A673 (cell line): ENCODE results near the gene MRPL24. TPM values are rescaled to one million over a fixed set of nuclear protein-coding genes. Genes with fewer than 3 reads are reported as not detected.

Source experiments
- BruUV-seq: library from RNA; stranded (reverse); fragments of 400-500 nt; replicated peaks from 2 replicates; lab custom pipeline; 2021; lab: Mats Ljungman, UMichigan
- CTCF ChIA-PET: fragments of 300-600 bp; sonication (Branson Sonifier 250); formaldehyde crosslinking; loops from one replicate; lab custom pipeline; 2022; ENCODE audit warnings: antibody characterized with exemption; lab: Charles Lee
- POLR2A ChIA-PET: fragments of 300-600 bp; sonication (Branson Sonifier 250); formaldehyde crosslinking; loops from one replicate; lab custom pipeline; 2022; ENCODE audit warnings: antibody characterized with exemption; ENCODE audit not compliant: low non-redundant PET; lab: Charles Lee
- DNase-seq: peaks from one replicate; pipeline ENCODE4 v3.0.0-alpha.2; 2015; ENCODE audit warnings: low spot score
- H3K27ac ChIP-seq: fragments of 200-600 bp; sonication (generic); 2 replicates; pipeline ENCODE4 v1.5.1; 2016; ENCODE audit warnings: mixed run types, low read depth, mild to moderate bottlenecking, mixed read lengths, antibody characterized with exemption, low read length; ENCODE audit not compliant: poor library complexity, severe bottlenecking
- H3K27me3 ChIP-seq: fragments of 200-600 bp; sonication (generic); replicated peaks from 2 replicates; pipeline ENCODE4 v1.6.1; 2017; ENCODE audit warnings: mixed run types, low read depth, mild to moderate bottlenecking, mixed read lengths, antibody characterized with exemption, low read length; ENCODE audit not compliant: insufficient read depth, poor library complexity
- H3K36me3 ChIP-seq: fragments of 200-600 bp; sonication (generic); 2 replicates; pipeline ENCODE4 v1.6.1; 2016; ENCODE audit warnings: mixed run types, mild to moderate bottlenecking, mixed read lengths, antibody characterized with exemption, low read length; ENCODE audit not compliant: insufficient read depth, poor library complexity, severe bottlenecking
- H3K4me1 ChIP-seq: fragments of 200-600 bp; sonication (generic); 2 replicates; pipeline ENCODE4 v1.6.1; 2017; ENCODE audit warnings: mixed run types, mild to moderate bottlenecking, mixed read lengths, antibody characterized with exemption, low read length; ENCODE audit not compliant: insufficient read depth, poor library complexity, severe bottlenecking
- H3K4me3 ChIP-seq: fragments of 200-600 bp; sonication (generic); 2 replicates; pipeline ENCODE4 v1.5.1; 2016; ENCODE audit warnings: low read depth, mixed run types, mild to moderate bottlenecking, mixed read lengths, low read length; ENCODE audit not compliant: poor library complexity, severe bottlenecking
- H3K9me3 ChIP-seq: fragments of 200-600 bp; sonication (generic); 2 replicates; pipeline ENCODE4 v1.6.1; 2016; ENCODE audit warnings: mixed run types, low read depth, mild to moderate bottlenecking, mixed read lengths, antibody characterized with exemption, low read length; ENCODE audit not compliant: poor library complexity, severe bottlenecking
- CTCF ChIP-seq: fragments of 300-800, 200-600 bp; sonication (generic); conservative IDR thresholded peaks from 2 replicates; pipeline ENCODE4 v1.5.1; 2017; ENCODE audit warnings: low read depth, mild to moderate bottlenecking, antibody characterized with exemption, low read length, moderate library complexity, mixed read lengths
- EZH2 ChIP-seq: fragments of 200-600 bp; sonication (generic); IDR thresholded peaks from 2 replicates; pipeline ENCODE4 v1.6.1; 2017; ENCODE audit warnings: borderline replicate concordance, low read depth, mild to moderate bottlenecking, mixed read lengths, antibody characterized with exemption, low read length; ENCODE audit not compliant: poor library complexity, severe bottlenecking
- intact Hi-C: fragments of 100-400 bp; cut with micrococcal nuclease; formaldehyde crosslinking; loops from one replicate; pipeline ENCODE4 v1.10.0; 2022; ENCODE audit not compliant: unreplicated experiment
- total RNA-seq: library from RNA; stranded (reverse); gene quantifications from 2 replicates; pipeline ENCODE4 v1.2.3, GENCODE V29; 2021

MRPL24 gene
- total RNA-seq, 1 experiment from 2014 or later = 85.7 TPM

GRCh38 chr1:156743367-156744302 is 2.7 kb upstream of the MRPL24 start:
- intact Hi-C loops = no loop called here
- H3K27ac ChIP-seq = no peak overlapping the region
- peaks cover 40% of the 10 kb centered on the region for H3K36me3 ChIP-seq
- peaks cover 37% of the 10 kb centered on the region for H3K4me1 ChIP-seq
- BruUV-seq = no TSS peak
- ChIA-PET CTCF (no interaction called here), POLR2A (no interaction called here)
- no peaks in the 10 kb centered on the region for H3K27me3 ChIP-seq
- TF ChIP-seq EZH2 = no peak
- TF ChIP-seq CTCF = no peak
- H3K9me3 ChIP-seq = no peaks in the 10 kb centered on the region
- no peak overlapping the region for H3K4me3 ChIP-seq
- DNase-seq = no peak

GRCh38 chr1:156742801-156743200 is 1.9 kb upstream of the MRPL24 start:
- Histone ChIP-seq H3K4me1 (peaks cover 29% of the 10 kb centered on the region), H3K9me3 (no peaks in the 10 kb centered on the region), H3K27ac (no peak overlapping the region), H3K27me3 (no peaks in the 10 kb centered on the region), H3K4me3 (no peak overlapping the region), H3K36me3 (peaks cover 44% of the 10 kb centered on the region)
- ChIA-PET CTCF (no interaction called here), POLR2A (interaction anchor here (0.7 kb wide), 1 partner anchor 12 kb away, joined by 4 read pairs; no protein-coding TSS in a partner anchor)
- intact Hi-C loops = no loop called here
- TF ChIP-seq CTCF (no peak), EZH2 (no peak)
- no TSS peak for BruUV-seq
- no peak for DNase-seq

GRCh38 chr1:156742017-156742416 is 1.1 kb upstream of the MRPL24 start:
- H3K4me1 ChIP-seq = peaks cover 24% of the 10 kb centered on the region
- no peaks in the 10 kb centered on the region for H3K27me3 ChIP-seq
- H3K4me3 ChIP-seq = no peak overlapping the region
- DNase-seq = no peak
- no peaks in the 10 kb centered on the region for H3K9me3 ChIP-seq
- intact Hi-C loops = no loop called here
- CTCF ChIA-PET = no interaction called here
- peak overlapping the region; percentile 1 for H3K27ac ChIP-seq
- POLR2A ChIA-PET = no interaction called here
- H3K36me3 ChIP-seq = peaks cover 51% of the 10 kb centered on the region
- no TSS peak for BruUV-seq
- TF ChIP-seq EZH2 = no peak
- no peak for TF ChIP-seq CTCF
